ENCODE data around the gene ETV7.

DNA sequence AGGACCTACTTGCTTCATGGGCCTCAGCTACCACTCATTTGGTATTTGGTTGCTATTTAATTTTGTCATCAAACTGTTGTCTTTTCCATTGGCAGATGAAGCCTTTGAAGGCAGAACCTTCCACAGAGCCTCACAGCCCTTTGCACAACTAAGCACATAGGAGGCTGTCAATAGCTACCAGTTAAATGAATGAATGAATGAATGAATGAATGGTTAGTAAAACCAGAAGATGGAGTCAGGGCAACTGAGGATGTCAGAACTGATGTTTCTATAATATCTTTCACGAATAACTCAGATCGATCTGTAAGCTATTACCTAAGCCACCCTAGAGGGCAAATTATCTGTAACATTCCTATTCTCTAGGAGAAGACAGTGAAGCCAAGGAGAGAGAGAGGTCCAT is 69.8 kb downstream of the ETV7 start:
- TF ChIP-seq POLR2A (IDR thresholded peaks at IDR 0.05) (no peak), EP300 (IDR thresholded peaks at IDR 0.05) (no peak)
- TF ChIP-seq, protein P1, sequence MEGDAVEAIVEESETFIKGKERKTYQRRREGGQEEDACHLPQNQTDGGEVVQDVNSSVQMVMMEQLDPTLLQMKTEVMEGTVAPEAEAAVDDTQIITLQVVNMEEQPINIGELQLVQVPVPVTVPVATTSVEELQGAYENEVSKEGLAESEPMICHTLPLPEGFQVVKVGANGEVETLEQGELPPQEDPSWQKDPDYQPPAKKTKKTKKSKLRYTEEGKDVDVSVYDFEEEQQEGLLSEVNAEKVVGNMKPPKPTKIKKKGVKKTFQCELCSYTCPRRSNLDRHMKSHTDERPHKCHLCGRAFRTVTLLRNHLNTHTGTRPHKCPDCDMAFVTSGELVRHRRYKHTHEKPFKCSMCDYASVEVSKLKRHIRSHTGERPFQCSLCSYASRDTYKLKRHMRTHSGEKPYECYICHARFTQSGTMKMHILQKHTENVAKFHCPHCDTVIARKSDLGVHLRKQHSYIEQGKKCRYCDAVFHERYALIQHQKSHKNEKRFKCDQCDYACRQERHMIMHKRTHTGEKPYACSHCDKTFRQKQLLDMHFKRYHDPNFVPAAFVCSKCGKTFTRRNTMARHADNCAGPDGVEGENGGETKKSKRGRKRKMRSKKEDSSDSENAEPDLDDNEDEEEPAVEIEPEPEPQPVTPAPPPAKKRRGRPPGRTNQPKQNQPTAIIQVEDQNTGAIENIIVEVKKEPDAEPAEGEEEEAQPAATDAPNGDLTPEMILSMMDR (IDR thresholded peaks at IDR 0.05) = no peak

Data from ovary (tissue), 3 donors.